GM12865 (cell line): ENCODE data around the gene TOMM20.
"Not testable (repeated sequence)": the region's sequence is repeated elsewhere in the genome, so short reads cannot be mapped to it uniquely, and the experiment has no call there.

Source experiments
- DNase-seq: peaks from one replicate; pipeline ENCODE4 v3.0.0; 2010; ENCODE audit warnings: low read depth
- H3K4me3 ChIP-seq: 2 replicates; pipeline ENCODE4 v1.5.1; 2011; ENCODE audit warnings: mild to moderate bottlenecking, low read depth, low read length, control low read depth
- TF ChIP-seq, protein P1 (sequence below): IDR thresholded peaks from 2 replicates; pipeline ENCODE4 v1.5.1; 2011; ENCODE audit warnings: low read length, control low read depth, low read depth, inconsistent platforms; ENCODE audit not compliant: insufficient read depth; ENCODE audit errors: missing control alignments

TOMM20 gene

DNA sequence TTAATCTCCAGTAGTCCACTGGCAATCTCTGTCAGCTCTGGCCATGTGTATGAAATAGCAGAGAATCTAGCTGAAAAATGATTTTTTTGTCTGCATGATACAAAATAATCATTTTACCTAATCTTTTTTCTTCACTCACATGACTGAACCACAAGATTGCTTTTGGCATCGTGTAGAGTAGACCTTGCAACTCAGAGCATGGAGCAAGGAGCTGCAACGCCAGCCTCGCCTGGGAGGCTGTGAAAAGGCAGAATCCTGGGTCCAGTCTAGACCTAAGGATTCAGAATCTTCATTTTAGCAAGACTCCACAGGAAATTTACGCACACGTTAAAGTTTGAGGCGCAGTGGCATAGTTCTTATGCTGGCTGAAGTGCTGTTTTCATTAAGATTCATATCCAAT lies 40.2 kb downstream of the TOMM20 start:
- no peak for DNase-seq
- no peak overlapping the region for H3K4me3 ChIP-seq
- TF ChIP-seq, protein P1, sequence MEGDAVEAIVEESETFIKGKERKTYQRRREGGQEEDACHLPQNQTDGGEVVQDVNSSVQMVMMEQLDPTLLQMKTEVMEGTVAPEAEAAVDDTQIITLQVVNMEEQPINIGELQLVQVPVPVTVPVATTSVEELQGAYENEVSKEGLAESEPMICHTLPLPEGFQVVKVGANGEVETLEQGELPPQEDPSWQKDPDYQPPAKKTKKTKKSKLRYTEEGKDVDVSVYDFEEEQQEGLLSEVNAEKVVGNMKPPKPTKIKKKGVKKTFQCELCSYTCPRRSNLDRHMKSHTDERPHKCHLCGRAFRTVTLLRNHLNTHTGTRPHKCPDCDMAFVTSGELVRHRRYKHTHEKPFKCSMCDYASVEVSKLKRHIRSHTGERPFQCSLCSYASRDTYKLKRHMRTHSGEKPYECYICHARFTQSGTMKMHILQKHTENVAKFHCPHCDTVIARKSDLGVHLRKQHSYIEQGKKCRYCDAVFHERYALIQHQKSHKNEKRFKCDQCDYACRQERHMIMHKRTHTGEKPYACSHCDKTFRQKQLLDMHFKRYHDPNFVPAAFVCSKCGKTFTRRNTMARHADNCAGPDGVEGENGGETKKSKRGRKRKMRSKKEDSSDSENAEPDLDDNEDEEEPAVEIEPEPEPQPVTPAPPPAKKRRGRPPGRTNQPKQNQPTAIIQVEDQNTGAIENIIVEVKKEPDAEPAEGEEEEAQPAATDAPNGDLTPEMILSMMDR: no peak

DNA sequence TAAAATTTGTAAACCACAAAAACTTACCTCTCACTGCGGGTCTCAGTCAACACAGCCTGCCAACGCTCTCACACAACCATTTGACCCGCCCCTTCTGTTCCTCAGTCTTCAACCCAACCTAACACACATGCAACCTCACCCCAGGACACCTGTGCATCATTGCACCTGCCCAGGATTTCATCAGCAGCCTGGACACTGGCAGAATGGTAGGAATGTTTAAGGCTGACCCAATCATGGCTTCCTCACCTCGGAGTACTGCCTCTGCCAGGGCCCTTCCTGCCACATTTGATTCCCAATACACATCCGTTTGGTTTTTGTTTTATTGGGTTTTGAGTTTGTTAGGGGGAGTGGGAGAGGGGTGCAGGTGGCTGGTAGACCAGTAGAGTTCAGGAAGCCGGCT lies 40.7 kb downstream of the TOMM20 start:
- H3K4me3 ChIP-seq: no peak overlapping the region
- no peak for DNase-seq
- TF ChIP-seq, protein P1: no peak

DNA sequence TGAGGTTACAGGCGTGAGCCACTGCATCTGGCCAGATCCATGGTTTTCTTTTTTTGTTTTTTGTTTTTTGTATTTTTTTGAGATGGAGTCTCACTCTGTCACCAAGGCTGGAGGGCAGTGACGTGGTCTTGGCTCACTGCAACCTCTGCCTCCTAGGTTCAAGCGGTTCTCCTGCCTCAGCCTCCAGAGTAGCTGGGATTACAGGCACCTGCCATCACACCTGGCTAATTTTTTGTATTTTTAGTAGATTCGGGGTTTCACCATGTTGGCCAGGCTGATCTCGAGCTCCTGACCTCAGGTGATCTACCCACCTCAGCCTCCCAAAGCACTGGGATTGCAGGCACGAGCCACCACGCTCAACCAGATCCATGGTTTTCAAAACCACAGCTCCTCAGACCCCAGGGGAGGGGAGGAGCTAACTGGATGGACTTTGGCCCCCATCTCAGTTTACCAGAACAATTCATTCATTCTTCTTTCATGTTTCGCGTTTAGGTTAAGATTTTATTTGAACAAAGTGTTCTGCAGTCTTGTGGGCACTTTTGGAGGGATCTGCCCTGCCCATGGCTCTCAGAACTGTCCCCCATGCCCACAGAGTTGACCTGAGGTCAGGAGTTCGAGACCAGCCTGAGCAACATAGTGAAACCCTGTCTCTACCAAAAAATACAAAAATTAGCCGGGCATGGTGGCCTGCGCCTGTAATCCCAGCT lies 43.1 kb downstream of the TOMM20 start:
- H3K4me3 ChIP-seq, DNase-seq: not testable (repeated sequence)

DNA sequence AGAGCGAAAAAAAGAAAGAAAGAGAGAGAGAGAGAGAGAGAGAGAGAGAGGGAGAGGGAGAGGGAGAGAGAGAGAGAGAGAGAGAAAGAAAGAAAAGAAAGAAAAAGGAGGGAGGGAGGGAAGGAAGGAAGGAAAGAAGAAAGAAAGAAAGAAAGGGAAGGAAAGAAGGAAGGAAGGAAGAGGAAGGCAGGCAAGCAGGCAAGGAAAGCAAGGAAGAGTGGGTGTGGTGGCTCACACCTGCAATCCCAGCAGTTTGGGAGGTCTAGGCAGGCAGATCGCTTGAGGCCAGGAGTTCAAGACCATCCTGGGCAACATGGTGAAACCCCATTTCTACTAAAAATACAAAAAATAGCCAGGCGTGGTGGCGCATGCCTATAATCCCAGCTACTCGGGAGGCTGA lies 47.8 kb downstream of the TOMM20 start:
- DNase-seq, H3K4me3 ChIP-seq: not testable (repeated sequence)

DNA sequence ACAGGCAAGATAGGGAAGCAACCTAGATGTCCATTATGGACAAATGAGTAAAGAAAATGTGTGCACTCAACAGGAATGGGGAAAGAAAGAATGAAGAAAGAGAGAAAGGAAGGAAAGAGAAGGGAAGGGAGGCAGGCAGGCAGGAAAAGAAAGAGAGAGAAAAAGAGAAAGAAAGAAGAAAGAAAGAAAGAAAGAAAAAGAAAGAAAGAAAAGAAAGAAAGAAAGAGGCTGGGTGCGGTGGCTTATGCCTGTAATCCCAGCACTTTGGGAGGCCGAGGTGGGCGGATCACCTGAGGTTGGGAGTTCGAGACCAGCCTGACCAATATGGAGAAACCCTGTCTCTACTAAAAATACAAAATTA lies 48.4 kb downstream of the TOMM20 start:
- DNase-seq: not testable (repeated sequence)

DNA sequence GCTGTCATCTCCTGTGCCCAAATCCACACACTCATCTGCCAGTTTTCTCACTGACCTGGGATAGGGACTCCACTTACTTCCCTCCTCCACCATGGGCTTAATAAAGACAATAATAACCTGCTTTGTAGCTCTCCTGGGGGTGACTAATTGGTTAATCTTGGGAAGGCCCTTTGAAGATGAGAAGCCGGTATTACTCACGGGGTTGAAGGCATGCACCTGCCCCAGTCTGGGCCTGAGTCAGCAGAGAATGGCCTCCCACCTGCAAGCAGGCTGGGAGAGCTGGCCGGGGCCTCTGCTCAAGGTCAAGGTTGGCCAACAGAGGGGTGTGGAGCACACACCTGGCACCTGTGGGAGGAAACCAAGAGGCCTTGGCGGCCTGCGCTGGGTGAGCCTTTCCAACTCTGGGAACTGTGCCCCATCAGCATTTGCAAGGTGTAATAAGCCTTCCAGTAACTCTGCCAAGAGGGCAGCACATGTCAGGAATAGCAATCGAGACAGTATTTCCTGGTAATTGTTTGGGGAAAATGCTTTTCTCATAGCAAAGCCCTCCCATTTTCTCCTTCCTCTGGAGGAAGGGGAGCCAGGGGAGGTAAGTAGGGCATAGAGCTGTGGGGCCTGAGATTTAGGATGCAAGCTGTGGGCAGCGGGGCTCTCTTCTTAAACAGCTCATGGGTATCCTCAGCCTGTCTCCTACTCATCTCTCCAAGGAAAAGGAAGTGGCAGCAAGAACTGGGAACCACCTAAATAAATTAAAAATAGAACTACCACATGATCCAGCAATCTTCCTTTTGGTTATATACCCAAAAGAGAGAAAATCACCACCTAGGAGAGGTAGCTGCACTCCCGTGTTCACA lies 49.0 kb downstream of the TOMM20 start:
- TF ChIP-seq, protein P1: no peak
- peak; percentile 85 for DNase-seq
- no peak overlapping the region for H3K4me3 ChIP-seq

More for the DNA sequence above, 48.4 kb downstream of the TOMM20 start:
- not testable (repeated sequence) for H3K4me3 ChIP-seq

DNA sequence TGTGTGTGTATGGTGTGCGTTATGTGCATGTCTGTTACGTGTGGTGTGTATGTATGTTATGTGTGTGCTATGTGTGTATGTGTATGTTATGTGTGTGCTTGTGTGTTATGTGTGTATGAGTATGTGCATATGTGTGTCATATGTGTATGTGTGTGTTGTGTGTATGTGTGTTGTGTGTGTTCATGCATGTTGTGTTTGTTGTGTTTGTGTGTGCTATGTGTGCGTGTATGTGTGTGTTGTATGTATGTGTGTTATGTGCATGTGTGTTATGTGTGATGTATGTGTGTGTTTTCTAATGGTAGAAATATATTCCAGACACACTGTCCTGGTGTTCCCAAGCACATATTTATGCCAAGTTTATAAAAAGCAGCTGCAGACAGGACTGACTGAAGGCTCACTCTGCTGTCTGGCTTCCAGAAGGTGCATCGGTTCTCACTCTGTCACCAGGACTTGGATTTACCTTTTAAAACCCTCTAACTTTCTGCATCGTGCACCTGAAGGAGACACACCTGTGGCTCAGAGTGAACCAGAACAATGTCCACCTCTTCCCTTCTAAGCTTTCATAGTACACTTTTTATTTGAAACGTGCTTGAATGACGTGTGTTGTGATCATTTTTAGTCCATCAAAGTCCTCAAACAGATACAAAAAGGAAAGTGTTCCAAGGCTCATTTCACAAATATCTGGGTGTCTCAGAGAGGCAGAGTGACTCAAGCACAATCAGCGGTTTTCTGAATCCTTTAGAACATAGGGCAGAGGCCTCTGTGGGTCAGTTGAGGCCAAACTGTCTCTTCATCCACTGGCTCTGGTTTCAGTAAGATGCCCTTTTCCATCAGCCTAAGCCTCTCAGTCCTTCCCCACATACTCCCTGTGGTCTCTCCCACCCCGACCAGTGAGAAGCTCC lies 49.9 kb downstream of the TOMM20 start:
- DNase-seq: peak; percentile 53
- no peak overlapping the region for H3K4me3 ChIP-seq
- TF ChIP-seq, protein P1: no peak

DNA sequence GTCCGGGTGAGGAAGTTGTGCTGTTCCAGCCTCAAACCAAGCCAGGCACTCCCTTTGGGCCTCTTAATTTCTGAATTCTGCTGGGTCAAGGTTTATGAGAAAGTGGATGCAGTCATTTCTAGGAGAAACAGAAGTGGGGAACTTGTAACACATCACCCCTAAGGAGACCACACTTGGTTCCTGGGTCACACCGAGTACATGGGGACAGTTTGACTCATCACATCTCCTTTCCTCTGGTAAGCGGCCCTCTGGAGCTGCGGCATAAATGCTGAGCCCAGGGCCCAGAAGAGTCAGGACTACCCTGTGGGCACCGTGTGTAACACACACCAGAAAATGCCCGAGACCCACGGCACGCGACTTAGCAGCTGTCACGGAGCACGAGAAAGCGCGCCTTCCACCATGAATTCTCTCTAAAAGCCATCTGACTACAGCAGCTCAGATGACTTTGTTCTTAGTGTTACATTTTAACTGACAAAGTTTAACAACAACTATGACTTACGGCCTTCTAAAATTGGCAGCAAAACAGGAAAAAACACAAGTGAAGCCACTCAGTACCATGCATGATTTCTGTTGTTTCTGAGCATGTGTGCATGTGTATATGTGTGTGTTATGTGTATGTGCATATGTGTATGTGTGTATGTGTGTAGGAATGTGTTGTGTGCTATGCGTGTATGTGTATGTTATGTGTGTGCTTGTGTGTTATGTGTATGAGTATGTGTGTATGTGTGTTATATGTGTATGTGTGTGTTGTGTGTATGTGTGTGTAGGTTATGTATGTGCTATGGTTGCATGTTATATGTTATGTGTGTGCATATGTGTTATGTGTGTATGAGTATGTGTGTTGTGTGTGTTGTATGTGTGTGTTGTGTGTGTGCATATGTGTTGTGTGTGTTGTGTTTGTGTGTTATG lies 50.8 kb downstream of the TOMM20 start:
- TF ChIP-seq, protein P1: no peak
- DNase-seq: peak; percentile 94
- H3K4me3 ChIP-seq: peak overlapping the region; percentile 58
